Mucosa of descending colon (tissue), 3 donors: Measurements from ENCODE around the gene HDAC4. TPM values are rescaled to one million over a fixed set of nuclear protein-coding genes. Genes with fewer than 3 reads are reported as not detected.

Experiments
- ATAC-seq: fragments of 200-7000 bp; cut with Tn5 transposase; one replicate; pipeline ENCODE4 v1.9.1; 2020; ENCODE audit warnings: mild to moderate bottlenecking, moderate library complexity
- DNase-seq, 3 donors: peaks; one replicate each; pipeline ENCODE4 v3.0.0-alpha.2; 2020
- H3K36me3 ChIP-seq: fragments of 200-600 bp; one replicate; pipeline ENCODE4 v1.8.0; 2021; ENCODE audit warnings: low read depth, mild to moderate bottlenecking
- H3K4me1 ChIP-seq: fragments of 200-600 bp; one replicate; pipeline ENCODE4 v1.8.0; 2021; ENCODE audit warnings: low read depth, mild to moderate bottlenecking
- H3K4me3 ChIP-seq: fragments of 200-600 bp; one replicate; pipeline ENCODE4 v1.8.0; 2021; ENCODE audit warnings: mild to moderate bottlenecking
- H3K9me3 ChIP-seq: fragments of 200-600 bp; one replicate; pipeline ENCODE4 v1.8.0; 2021; ENCODE audit warnings: mild to moderate bottlenecking
- CTCF ChIP-seq: fragments of 200-600 bp; IDR thresholded peaks from one replicate; pipeline ENCODE4 v1.8.0; 2022; ENCODE audit warnings: antibody characterized with exemption, mild to moderate bottlenecking
- intact Hi-C, 2 donors: fragments of 100-400 bp; cut with DNase I in 1 of 2; cut with micrococcal nuclease in 1 of 2; formaldehyde crosslinking; loops; one replicate each; pipeline versions ENCODE4 v1.11.0 to v1.11.1; 2022; cut with DNase I, micrococcal nuclease
- total RNA-seq, 3 donors: library from RNA; stranded (reverse); fragmentation: NEBNext Ultra II Directional in 2 of 3; extraction: Animal tissue kit (Norgen Biotek cat#: 25700) in 2 of 3; gene quantifications; one replicate each; pipeline versions ENCODE4 v1.2.1 to v1.2.4, GENCODE V29; 2021 to 2023
- donor health status: DM: no; HTN: no; CAD: no; lungs with moderate emphysema.
- donor health status: DM: no; HTN: no; CAD: no.
- donor health status: DM: no; HTN: yes; CAD: no.

HDAC4 gene
- total RNA-seq, 3 donors from 2014 or later = 41.4 to 147 (median 44.0) TPM

GRCh38 chr2:239101071-239101470 is 299.7 kb downstream of the HDAC4 start:
- Histone ChIP-seq H3K9me3 (no peaks in the 10 kb centered on the region), H3K4me1 (no peaks in the 10 kb centered on the region), H3K36me3 (no peaks in the 10 kb centered on the region), H3K4me3 (no peak overlapping the region)
- no peak for ATAC-seq
- intact Hi-C loops = no loop called here
- no peak for DNase-seq
- no peak for TF ChIP-seq CTCF

- no peak overlapping the region for H3K4me3 ChIP-seq
- no peaks in the 10 kb centered on the region for H3K36me3 ChIP-seq
- H3K4me1 ChIP-seq = no peaks in the 10 kb centered on the region
- intact Hi-C loops = no loop called here
- TF ChIP-seq CTCF = no peak
- H3K9me3 ChIP-seq = no peaks in the 10 kb centered on the region
- DNase-seq (no peak), ATAC-seq (no peak)
Observed at GRCh38 chr2:239099474-239099873, 301.3 kb downstream of the HDAC4 start.

- DNase-seq (no peak), ATAC-seq (no peak)
- no peak for TF ChIP-seq CTCF
- intact Hi-C loops = no loop called here
- no peak overlapping the region for H3K4me3 ChIP-seq
- no peaks in the 10 kb centered on the region for H3K36me3 ChIP-seq
- no peaks in the 10 kb centered on the region for H3K4me1 ChIP-seq
- no peaks in the 10 kb centered on the region for H3K9me3 ChIP-seq
Observed at GRCh38 chr2:239098288-239098970, 302.4 kb downstream of the HDAC4 start.

GRCh38 chr2:239097428-239097696 is 303.5 kb downstream of the HDAC4 start:
- no peak overlapping the region for H3K4me3 ChIP-seq
- no peak for TF ChIP-seq CTCF
- H3K36me3 ChIP-seq = no peaks in the 10 kb centered on the region
- DNase-seq = no peak
- ATAC-seq = no peak
- no peaks in the 10 kb centered on the region for H3K9me3 ChIP-seq
- intact Hi-C loops = no loop called here
- H3K4me1 ChIP-seq = no peaks in the 10 kb centered on the region

GRCh38 chr2:239096676-239097427 is 304.0 kb downstream of the HDAC4 start:
- no peak for DNase-seq
- intact Hi-C loops = no loop called here
- no peak for TF ChIP-seq CTCF
- H3K9me3 ChIP-seq = no peaks in the 10 kb centered on the region
- H3K4me1 ChIP-seq = no peaks in the 10 kb centered on the region
- no peak overlapping the region for H3K4me3 ChIP-seq
- ATAC-seq = no peak
- H3K36me3 ChIP-seq = no peaks in the 10 kb centered on the region
